Gastrocnemius medialis (tissue), 4 donors: ENCODE data around the gene GABPB2.

Source experiments
- CTCF ChIP-seq, 5 experiments: fragments of 450-650 bp in 3 of 5; fragments of 200-600 bp in 2 of 5; sonication (generic) in 2 of 5; IDR thresholded peaks in 4 of 5; conservative IDR thresholded peaks in 1 of 5; 1 replicate in 4 of 5; 2 replicates in 1 of 5; pipeline ENCODE4 v1.5.1; 2016 to 2019; ENCODE audit warnings: antibody characterized with exemption in 5 of 5, mild to moderate bottlenecking in 3 of 5, moderate library complexity in 3 of 5
- POLR2A ChIP-seq, 2 donors: fragments of 450-650 bp; IDR thresholded peaks; one replicate each; pipeline ENCODE4 v1.6.1; 2017; ENCODE audit warnings: antibody characterized with exemption in 2 of 2, mild to moderate bottlenecking in 2 of 2, moderate library complexity in 2 of 2

GRCh38 chr1:151158326-151158725 is 87.8 kb downstream of the GABPB2 start:
- no peak for TF ChIP-seq CTCF (IDR thresholded peaks at IDR 0.05 in 4 of 5, conservative IDR thresholded peaks at IDR 0.05 in 1 of 5)
- no peak for TF ChIP-seq POLR2A (IDR thresholded peaks at IDR 0.05)
